OCI-LY7 (cell line): ENCODE data around the gene ALG11.

Source experiments
- EZH2phosphoT487 ChIP-seq: fragments of 200-600 bp; sonication (generic); IDR thresholded peaks from 2 replicates; pipeline ENCODE4 v1.6.1; 2018; ENCODE audit warnings: low read depth, borderline replicate concordance, mild to moderate bottlenecking, mixed run types, antibody characterized with exemption, low read length, moderate library complexity, mixed read lengths
- TF ChIP-seq, protein P1 (sequence below): fragments of 200-600 bp; sonication (generic); conservative IDR thresholded peaks from 2 replicates; pipeline ENCODE4 v1.5.1; 2014; ENCODE audit warnings: mild to moderate bottlenecking, antibody characterized with exemption, low read length, moderate library complexity, mixed read lengths

- TF ChIP-seq, protein P1, sequence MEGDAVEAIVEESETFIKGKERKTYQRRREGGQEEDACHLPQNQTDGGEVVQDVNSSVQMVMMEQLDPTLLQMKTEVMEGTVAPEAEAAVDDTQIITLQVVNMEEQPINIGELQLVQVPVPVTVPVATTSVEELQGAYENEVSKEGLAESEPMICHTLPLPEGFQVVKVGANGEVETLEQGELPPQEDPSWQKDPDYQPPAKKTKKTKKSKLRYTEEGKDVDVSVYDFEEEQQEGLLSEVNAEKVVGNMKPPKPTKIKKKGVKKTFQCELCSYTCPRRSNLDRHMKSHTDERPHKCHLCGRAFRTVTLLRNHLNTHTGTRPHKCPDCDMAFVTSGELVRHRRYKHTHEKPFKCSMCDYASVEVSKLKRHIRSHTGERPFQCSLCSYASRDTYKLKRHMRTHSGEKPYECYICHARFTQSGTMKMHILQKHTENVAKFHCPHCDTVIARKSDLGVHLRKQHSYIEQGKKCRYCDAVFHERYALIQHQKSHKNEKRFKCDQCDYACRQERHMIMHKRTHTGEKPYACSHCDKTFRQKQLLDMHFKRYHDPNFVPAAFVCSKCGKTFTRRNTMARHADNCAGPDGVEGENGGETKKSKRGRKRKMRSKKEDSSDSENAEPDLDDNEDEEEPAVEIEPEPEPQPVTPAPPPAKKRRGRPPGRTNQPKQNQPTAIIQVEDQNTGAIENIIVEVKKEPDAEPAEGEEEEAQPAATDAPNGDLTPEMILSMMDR = no peak
- no peak for TF ChIP-seq EZH2phosphoT487
Measured at GRCh38 chr13:52002361-52002760, 9.8 kb upstream of the ALG11 start.
